Peyer's patch (tissue), 4 donors: ENCODE results near the gene CNTN5.

Experiments used
- POLR2A ChIP-seq, 2 donors: fragments of 450-650 bp; IDR thresholded peaks; one replicate each; pipeline ENCODE4 v1.5.1; 2017; ENCODE audit warnings: antibody characterized with exemption in 2 of 2, mild to moderate bottlenecking in 2 of 2, moderate library complexity in 2 of 2
- TF ChIP-seq, protein P1 (sequence below), 6 experiments: fragments of 450-650 bp in 4 of 6; fragments of 200-600 bp in 2 of 6; sonication (generic) in 1 of 6; IDR thresholded peaks; one replicate each; pipeline ENCODE4 v1.5.1; 2017 to 2019; ENCODE audit warnings: antibody characterized with exemption in 6 of 6, mild to moderate bottlenecking in 3 of 6, moderate library complexity in 1 of 6

DNA sequence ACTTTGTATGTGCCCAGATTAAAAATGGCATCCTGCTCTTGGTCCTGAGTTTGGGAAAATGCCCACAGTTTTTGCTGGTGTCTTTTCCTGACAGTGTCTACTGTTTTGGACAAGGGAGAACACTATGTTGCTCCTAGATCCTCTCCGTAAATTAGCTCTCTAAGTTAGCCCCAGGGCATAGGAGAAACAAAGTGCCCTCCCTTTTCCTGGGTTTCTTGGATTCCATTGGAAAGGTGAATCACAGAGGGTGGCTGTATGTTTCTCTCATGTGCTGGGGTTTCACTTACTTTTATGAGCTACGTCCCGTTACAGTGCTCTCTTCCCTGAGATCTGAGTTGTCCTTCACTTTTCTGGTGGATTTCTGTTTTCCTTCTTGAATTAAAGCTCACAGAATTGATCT, 782.8 kb downstream of the CNTN5 start:
- TF ChIP-seq, protein P1, sequence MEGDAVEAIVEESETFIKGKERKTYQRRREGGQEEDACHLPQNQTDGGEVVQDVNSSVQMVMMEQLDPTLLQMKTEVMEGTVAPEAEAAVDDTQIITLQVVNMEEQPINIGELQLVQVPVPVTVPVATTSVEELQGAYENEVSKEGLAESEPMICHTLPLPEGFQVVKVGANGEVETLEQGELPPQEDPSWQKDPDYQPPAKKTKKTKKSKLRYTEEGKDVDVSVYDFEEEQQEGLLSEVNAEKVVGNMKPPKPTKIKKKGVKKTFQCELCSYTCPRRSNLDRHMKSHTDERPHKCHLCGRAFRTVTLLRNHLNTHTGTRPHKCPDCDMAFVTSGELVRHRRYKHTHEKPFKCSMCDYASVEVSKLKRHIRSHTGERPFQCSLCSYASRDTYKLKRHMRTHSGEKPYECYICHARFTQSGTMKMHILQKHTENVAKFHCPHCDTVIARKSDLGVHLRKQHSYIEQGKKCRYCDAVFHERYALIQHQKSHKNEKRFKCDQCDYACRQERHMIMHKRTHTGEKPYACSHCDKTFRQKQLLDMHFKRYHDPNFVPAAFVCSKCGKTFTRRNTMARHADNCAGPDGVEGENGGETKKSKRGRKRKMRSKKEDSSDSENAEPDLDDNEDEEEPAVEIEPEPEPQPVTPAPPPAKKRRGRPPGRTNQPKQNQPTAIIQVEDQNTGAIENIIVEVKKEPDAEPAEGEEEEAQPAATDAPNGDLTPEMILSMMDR (IDR thresholded peaks at IDR 0.05), result no peak
- no peak for TF ChIP-seq POLR2A (IDR thresholded peaks at IDR 0.05)
